HG03066 (cell line): ENCODE data around the gene SORCS3.
"Not testable (repeated sequence)": the region's sequence is repeated elsewhere in the genome, so short reads cannot be mapped to it uniquely, and the experiment has no call there.

Experiments used
- ATAC-seq: cut with Tn5 transposase; IDR thresholded peaks from one replicate; pipeline ENCODE4 v1.9.1; 2021; ENCODE audit warnings: low read depth; ENCODE audit not compliant: unreplicated experiment

Gene SORCS3

DNA sequence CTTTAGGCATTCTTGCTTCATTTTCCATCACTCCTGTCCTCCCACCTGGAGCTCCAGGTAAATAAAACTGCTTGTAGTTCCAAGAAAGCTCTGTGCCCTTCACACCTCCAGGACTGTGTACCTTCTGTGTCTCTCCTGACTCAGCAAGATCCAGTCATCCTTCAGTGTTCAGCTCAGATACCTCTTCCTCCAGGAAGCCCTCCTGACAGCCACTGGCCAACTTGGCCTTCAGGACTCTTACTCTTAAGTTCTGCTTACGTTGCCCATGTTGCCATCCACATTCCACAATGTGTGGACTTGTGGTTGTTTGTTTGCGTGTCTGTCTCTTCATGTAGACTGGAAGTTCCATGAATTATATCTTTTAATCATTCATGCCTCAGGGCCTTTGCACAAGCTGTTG lies 48.0 kb downstream of the SORCS3 start:
- ATAC-seq: no peak

DNA sequence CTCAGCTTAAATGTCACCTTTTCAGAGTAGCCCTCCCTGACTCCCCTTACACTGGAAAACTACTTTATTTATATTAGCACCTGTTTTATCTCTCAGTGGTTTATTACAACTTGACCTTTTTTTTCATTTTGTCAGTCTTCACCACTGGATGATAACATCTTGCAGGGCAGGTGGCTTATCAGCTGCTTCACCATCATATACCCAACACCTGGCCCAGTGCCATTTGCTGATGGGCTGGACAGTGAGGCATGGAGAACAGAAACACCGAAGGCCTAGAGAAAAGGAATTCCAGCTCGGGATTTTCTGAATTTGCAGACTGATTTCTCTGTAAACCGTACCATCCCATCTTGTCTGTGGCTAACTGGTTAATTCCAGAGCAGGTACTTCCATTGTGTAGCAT lies 48.5 kb downstream of the SORCS3 start:
- ATAC-seq: no peak

DNA sequence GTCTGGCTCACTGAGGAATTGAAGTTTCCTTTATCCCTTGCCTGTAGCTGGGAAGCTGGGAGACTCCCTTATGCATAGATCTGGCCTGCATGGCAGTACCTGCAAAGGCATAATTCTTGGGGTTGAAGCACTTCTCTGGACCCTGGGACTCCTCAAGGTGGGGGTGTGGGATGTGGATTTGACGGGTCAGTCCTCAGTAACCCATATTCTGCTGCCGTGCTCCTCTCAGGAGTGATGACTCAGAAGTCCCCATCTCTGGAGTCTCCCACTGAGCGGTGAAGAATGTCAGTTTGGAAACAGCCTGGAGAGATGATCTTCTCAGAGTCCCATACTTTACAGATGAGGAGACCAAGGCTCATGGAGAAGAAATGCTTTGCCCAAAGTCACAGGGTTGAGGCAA lies 49.0 kb downstream of the SORCS3 start:
- no peak for ATAC-seq

DNA sequence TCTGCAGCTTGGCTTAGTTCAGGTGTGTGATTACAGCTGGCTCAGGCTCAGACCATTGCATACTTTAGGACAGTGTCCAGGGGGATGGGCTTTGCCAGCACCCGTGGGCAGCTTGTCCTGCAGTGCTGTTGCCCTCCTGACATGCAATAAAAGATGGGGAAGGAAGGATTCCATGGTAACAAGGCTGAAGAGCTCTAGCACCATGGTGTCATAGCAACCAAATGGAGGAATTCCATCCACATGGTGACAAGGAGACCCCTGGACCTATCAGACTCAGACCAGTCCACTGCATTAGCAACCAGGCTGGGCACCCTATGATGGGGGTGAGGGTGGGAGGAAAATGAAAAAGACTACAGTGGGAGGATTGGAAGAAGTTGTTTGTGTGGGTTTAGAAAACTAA lies 49.9 kb downstream of the SORCS3 start:
- ATAC-seq: no peak

DNA sequence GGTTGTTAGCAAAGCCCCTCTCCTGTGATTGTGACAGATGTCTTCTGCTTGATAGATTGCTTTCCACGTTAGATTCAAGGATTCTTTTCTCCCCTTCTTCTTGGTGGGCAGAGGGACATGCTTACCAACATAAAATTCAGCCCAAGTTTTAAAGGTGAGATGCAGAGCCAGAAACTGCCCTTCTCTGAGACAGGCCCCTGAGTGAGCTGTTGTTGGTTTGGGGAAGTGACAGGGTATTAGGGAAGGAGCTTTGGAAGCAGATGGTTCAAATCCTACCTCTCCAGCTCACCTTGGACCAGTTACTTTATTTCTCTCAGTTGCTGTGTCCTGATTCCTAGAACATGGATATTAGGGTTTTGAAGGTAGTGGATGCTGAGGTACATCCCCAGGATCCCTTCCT lies 53.0 kb downstream of the SORCS3 start:
- ATAC-seq: no peak

DNA sequence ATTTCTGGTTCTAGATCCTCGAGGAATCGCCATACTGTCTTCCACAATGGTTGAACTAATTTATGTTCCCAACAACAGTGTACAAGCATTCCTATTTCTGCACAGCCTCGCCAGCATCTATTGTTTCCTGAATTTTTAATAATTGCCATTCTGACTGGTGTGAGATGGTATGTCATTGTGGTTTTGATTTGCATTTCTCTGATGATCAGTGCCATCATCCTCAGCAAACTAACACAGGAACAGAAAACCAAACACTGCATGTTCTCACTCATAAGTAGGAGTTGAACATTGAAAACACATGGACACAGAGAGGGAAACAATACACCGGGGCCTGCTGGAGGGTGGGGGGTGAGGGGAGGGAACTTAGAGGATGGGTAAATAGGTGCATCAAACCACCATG lies 62.2 kb downstream of the SORCS3 start:
- ATAC-seq: not testable (repeated sequence)

DNA sequence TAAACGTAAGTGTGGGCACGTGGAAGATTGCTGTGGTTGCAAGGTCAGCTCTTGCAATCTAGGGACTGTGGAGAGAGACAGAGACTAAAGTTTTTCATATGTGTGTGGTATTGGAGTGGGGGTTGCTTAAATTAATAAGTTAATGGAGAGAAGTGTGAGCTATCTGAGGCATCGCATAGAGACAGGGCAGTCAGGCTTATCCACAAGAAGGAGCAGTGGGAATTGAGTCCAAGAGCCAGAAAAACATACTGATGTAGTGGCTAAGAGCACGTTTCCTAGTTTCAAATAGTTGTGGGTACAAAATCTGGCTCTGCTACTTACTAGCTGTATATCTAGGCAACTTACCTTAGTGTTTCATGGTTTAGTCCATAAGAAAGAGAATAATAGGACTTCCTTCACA lies 65.8 kb downstream of the SORCS3 start:
- no peak for ATAC-seq

DNA sequence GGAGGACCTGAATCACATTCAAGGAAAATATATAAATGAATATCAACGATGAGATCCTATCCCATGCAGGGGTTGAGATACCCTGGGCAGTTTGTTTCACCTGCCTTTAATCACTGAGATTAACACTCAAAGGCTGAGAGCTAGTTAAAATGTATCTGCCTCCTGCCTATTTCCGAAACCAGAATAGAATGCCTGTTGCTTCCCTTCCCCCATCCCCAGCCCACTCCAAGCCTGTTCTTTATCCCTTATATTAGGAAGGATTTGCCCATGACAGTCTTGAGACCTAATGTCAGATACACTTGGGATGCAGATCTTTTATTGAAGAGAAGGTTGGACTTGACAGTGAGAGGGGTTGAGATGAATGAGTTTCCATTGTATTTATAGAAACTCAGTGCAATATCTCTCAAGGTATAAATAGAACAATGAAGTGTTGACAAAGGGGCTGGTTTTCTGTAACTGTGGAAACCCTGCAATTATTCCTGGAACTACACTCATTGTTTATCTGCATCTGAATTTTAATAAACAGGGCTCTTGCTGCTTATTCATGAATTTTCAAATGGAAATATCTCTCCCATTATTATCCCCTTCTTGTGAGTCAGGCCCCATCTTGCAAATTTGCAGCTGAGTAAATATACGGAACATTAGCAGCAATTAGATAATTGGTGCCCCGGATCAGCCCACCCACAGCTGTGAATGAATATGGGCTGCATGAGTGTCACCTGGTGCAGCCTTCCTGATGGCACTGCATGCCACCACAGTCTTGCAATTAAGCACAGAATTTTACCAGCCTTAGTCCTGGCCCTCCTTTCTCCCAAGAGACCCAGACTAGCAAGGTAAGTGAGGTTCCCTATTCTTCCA lies 66.7 kb downstream of the SORCS3 start:
- no peak for ATAC-seq

DNA sequence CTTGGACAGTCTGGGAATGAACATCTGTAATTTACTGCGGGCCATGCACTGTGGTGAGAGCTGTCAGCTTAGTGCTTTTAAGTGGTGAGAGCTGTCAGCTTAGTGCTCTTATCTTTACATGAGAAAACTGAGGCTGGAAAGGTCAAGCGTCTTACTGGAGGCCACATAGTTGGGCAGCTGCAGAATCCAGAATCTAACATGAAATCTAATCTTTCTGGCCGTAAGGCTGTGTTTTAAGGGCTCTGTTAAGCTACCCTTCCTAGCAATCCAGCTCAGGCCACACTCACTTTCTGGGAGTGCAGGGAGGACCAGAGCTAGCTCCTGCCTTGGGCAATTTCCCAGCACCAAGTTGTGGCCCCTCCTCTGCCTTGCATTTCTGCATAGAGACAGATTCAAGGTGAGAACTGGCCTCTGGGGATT lies 70.2 kb downstream of the SORCS3 start:
- no peak for ATAC-seq

DNA sequence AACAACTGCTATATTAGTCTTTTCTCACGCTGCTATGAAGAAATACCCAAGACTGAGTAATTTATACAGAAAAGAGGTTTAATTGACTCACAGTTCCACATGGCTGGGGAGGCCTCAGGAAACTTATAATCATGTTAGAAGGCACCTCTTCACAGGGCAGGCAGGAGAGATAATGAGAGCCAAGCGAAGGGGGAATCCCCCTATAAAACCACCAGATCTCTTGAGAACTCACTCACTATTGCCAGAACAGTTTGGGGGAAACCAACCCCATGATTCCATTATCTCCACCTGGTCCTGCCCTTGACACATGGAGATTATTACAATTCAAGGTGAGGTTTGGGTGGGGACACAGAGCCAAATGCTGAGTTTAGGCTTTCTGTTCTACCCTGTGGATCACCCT lies 89.5 kb downstream of the SORCS3 start:
- not testable (repeated sequence) for ATAC-seq

DNA sequence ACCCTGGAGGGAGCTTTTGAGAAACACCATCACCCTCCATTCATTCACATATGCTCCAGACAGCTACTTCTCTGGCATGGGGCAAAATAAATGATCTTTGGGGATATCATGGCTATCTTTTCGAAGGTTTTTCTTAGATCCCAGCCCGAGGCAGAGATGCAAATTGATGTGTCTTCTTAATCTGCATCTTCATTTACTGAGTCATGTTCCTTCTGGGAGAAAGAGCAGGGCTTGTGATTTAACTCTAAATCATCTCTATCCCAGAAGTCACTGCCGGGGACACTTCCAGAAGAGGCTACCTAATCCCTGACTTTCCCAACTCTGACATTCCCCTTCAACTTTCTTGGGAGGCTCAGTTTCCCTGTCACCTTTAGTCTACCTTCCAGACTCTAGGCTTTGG lies 90.1 kb downstream of the SORCS3 start:
- no peak for ATAC-seq

DNA sequence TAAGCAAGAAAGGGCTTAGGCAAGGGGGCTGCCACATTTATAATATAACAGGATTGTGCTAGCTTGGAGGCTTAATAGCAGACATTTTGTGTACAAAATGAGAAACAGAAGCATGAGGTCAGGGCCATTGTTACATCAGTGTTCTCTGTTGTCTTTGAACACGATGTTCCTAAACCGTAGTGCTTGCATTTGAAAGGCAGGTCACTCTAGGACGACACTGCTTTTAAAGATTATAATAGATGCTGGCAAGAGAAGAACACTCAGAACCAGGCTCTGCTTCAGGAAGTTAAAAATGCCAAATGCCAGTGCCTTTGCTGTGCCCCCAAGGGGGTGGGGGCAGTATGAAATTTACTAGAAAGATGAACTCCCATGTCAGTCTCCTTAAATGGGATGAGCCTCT lies 91.1 kb downstream of the SORCS3 start:
- ATAC-seq: no peak

DNA sequence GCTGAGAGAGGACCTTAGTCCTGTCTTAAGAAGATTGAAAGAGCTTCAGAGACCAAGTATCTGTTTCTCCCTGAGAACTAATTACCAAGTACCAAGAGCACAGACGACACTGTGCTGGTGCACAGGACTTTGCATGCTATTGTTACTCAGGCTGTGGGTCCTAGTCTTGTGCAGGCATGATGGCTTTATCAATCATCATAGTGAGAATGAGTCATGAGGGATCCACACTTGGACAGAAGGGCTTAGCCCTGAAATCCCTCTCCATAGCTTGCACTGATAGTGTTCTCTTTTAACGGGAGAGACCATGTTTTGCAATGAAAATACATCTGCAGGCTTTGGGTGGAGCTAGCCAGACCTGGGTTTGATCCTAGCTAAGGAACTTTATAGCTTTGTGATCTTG lies 93.3 kb downstream of the SORCS3 start:
- ATAC-seq: no peak

DNA sequence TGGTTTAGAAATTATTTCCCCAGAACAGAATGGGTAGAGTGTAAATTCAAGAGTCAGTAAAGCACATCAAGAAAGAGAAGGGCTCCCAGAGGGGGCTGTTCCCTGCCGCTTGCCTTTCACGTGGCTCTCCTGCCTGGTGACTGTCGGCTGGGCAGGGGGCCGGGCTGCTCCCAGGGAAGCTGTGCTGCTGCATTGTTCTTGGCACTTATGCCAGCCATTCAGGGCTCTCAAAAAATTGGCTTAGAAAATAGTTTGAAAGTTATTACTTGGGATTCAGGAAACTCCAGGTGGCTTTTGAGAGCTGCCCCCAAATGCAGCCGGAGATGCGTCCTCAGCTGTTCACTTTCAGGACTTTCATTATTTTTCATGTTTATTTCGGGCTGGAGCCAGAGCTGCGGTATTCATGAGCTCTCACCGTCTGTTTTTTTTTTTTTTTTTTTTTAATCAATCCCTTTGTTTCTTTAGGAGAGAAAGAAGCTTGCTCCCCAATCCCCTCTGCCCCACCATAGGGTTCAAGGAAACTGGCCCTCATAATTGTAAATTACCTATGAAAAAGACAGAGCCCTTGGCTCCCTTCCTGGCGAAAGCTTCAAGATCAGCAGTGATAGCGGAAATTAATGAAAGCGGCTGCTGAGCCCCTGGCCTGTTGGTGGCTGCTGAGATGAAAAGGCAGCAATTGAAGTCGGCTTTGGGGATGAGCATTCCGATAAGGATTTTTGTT lies 94.1 kb downstream of the SORCS3 start:
- no peak for ATAC-seq

DNA sequence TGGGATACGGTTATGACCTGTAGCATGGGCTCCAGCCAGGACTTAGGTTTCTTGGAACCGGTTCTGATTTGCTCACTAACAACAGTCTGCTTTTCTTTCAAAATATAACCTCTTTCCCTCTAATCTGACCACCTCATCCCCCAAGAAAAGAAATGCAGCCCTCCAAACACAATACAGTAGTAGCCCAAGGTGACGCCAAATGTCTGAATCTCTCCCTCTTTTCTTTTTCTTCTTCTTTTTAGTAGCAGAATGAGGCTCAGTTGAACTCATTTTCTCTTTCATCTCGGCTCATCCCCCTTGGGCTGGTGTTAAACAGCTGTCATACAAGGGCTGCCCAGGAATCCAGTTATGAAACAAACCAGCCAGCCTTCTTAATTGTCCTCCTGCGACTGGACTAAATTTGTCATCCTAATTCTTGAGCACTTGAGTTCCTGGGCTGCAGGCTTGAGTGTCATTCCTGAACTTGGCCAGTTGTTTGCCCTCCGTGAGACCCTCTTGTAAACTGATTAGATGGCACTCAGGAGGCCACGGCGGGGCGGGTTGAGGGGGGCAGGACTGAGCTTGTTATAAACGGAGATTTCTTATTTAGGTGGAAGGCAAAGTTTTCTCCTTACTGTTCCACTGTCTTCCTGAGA lies 94.8 kb downstream of the SORCS3 start:
- no peak for ATAC-seq

DNA sequence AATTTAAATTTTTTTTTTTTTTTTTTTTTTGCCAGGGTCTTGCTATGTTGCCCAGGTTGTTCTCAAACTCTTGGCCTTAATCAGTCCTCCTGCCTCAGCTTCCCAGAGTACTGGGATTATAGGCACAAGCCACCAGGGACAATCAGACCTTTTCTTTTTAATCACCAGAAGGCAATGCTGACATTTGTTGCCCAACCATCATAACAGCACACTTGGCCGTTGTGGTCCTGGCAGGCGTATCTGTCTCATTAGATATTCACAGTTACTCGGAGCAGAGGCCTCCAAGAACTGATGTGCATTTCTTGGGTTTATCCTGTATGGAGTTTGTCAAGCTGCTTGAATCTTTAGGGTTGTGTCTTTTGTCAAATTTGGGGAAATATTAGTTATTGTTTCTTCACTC lies 100.0 kb downstream of the SORCS3 start:
- ATAC-seq: no peak

DNA sequence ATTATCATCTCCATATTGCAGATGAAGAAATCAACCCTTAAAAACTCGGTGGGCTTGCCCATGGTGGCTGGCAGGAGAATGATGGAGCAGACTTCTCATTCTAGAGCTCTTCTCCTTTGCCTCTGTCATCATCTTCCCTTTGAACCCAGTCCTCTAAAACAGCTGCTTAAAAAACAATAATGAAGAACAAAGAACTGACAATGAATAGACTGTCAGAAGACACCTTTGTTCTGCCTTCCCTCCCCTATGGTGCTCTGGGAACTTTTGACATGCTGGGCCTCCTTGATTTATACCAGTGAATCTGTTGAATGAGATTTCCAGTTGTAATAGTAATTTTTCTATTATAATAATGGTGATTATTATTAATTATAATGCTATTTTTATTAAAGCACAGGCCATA lies 103.0 kb downstream of the SORCS3 start:
- no peak for ATAC-seq

DNA sequence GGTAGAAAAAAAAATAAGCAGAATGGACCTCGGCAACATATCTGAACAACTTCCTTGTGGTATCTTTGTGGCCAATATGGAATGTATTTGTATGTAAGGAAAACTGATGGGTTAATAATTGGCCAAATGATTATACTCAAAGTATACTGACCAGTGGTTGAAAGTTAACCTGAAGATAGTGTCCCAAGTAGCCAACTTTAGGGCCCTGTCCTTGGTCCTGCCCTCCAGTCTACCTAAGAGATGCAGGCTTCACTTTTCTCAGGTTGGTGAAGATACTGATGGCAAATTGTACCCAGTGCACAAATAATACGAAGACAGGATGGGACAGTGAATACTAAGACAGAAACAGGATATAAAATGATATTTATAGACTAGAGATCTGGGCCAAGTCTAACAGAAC lies 109.2 kb downstream of the SORCS3 start:
- ATAC-seq: no peak

DNA sequence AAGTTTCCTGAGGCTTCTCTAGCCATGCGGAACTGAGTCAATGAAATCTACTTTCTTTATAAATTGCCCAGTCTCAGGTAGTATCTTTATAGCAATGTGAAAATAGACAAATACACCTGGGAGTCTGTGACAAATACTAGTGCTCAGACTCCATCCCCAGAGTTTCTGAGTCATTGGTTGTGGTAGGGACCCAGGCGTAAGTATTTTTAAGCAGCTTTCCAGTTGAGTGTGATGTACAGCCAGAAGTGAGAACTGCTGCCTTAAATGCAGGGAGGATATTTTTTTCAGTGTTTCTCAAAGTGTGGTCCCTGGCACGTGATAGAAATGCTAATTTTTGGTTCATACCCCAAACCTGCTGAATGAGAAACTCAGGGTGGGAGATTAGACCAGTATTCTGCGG lies 121.7 kb downstream of the SORCS3 start:
- ATAC-seq: no peak

DNA sequence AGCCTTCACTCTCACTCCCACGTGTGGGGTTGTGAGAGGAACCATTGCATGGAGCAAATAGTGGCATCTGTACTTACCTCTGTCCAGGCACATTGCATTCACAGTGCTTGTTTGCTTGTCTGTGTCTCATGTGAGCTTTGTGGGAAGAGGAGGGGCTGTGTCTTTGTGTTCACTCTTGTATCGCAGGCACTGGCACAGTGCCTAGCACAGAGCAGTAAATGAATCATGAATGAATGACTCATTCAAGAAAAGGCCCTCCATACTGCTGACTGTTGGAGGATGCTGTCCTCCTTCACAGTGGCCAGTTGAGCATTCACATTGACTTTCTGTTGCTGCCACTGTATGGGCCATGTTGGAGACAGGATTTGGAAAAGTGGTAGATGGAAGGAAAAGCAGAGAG lies 125.3 kb downstream of the SORCS3 start:
- no peak for ATAC-seq

DNA sequence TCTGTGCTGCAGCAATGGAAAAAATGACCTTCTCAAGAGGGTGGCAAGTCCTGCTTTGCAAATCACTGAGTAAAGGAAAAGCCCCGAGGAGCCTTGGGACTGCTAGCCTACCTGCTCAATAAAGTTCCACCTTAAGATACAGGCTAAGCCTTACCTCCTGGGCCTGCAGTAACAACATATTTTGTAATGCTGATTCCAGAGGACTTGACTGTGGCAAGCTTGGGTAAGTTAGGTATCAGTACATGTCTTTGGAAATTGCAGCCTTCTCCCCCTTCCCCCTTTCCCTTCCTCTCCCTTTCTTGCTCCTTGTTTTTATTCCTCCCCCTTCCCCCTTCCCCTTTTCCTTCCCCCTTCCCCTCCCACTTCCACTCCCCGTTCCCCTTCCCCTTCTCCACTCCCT lies 126.2 kb downstream of the SORCS3 start:
- no peak for ATAC-seq

DNA sequence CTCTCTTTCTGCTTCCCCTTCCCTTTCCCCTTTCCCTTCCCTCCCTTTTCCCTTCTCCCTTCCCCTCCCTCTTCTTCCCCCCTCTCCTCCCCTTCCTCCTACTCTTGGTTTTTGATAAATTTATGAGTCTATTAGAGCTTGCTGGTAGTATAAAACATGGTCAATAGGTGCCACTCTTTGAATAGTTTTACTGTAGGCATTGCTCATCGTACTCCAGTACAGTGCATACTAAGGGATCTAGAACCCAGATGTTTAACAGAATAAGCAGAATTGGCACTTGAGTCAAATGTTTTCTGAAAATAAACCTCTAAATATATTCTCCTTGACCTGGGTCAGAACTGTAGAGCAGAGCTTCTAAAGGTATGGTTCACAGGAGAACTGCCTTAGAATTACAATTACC lies 126.7 kb downstream of the SORCS3 start:
- ATAC-seq: no peak
